ENCODE data around the gene SPRYD3.

SPRYD3 gene

GRCh38 chr12:53062011-53062961, 16.9 kb downstream of the SPRYD3 start:
- no peak for DNase-seq

GRCh38 chr12:53061404-53062010, 17.7 kb downstream of the SPRYD3 start:
- no peak for DNase-seq

- no peak for DNase-seq
Measured at GRCh38 chr12:53060721-53061276, 18.4 kb downstream of the SPRYD3 start.

- DNase-seq = no peak
Measured at GRCh38 chr12:53060064-53060720, 19.0 kb downstream of the SPRYD3 start.

- DNase-seq = no peak
Measured at GRCh38 chr12:53059434-53060063, 19.6 kb downstream of the SPRYD3 start.

GRCh38 chr12:53058674-53059433, 20.3 kb downstream of the SPRYD3 start:
- no peak for DNase-seq

GRCh38 chr12:53057816-53058500, 21.2 kb downstream of the SPRYD3 start:
- no peak for DNase-seq

GRCh38 chr12:53056901-53057300, 22.3 kb downstream of the SPRYD3 start:
- DNase-seq = no peak

GRCh38 chr12:53056296-53056695, 22.9 kb downstream of the SPRYD3 start:
- no peak for DNase-seq

GRCh38 chr12:53055471-53056266, 23.5 kb downstream of the SPRYD3 start:
- no peak for DNase-seq

GRCh38 chr12:53054112-53054878, 24.9 kb downstream of the SPRYD3 start:
- peak; percentile 89 to 94 (median 91) for DNase-seq

GRCh38 chr12:53053218-53054111, 25.7 kb downstream of the SPRYD3 start:
- DNase-seq = peak in 3 of 4 experiments; percentile 43 to 61 (median 51)

- no peak for DNase-seq
Measured at GRCh38 chr12:53052419-53053217, 26.6 kb downstream of the SPRYD3 start.

GRCh38 chr12:53051881-53052412, 27.2 kb downstream of the SPRYD3 start:
- no peak for DNase-seq

- DNase-seq = peak; percentile 58 to 84 (median 78)
Measured at GRCh38 chr12:53051058-53051880, 27.9 kb downstream of the SPRYD3 start.

- DNase-seq = no peak
Measured at GRCh38 chr12:53050426-53051057, 28.6 kb downstream of the SPRYD3 start.

Data from suppressor macrophage (primary cell).